CMK (cell line): ENCODE measurements around the gene DLGAP3.

ENCODE experiments used
- DNase-seq: peaks from one replicate; pipeline ENCODE4 v3.0.0-alpha.2; 2010; ENCODE audit warnings: low read depth

DLGAP3 gene

GRCh38 chr1:34928699-34929496 lies 552 bp downstream of the DLGAP3 start:
- no peak for DNase-seq

GRCh38 chr1:34928066-34928696 lies 1.3 kb downstream of the DLGAP3 start:
- DNase-seq, result no peak

- no peak for DNase-seq
These were observed 2.1 kb downstream of the DLGAP3 start for GRCh38 chr1:34927316-34927715.

GRCh38 chr1:34926894-34927293 lies 2.6 kb downstream of the DLGAP3 start:
- DNase-seq, result no peak

- no peak for DNase-seq
These were observed 3.3 kb downstream of the DLGAP3 start for GRCh38 chr1:34926156-34926555.

GRCh38 chr1:34925730-34926129 lies 3.7 kb downstream of the DLGAP3 start:
- no peak for DNase-seq

- DNase-seq, result peak; percentile 22
These were observed 4.5 kb downstream of the DLGAP3 start for GRCh38 chr1:34924759-34925555.

GRCh38 chr1:34923490-34923889 lies 6.0 kb downstream of the DLGAP3 start:
- DNase-seq, result no peak

- no peak for DNase-seq
These were observed 10.4 kb downstream of the DLGAP3 start for GRCh38 chr1:34918977-34919561.

GRCh38 chr1:34918386-34918976 lies 11.0 kb downstream of the DLGAP3 start:
- DNase-seq, result no peak

- DNase-seq, result no peak
These were observed 12.4 kb downstream of the DLGAP3 start for GRCh38 chr1:34917017-34917416.

GRCh38 chr1:34916104-34916503 lies 13.3 kb downstream of the DLGAP3 start:
- DNase-seq, result no peak

- no peak for DNase-seq
These were observed 13.9 kb downstream of the DLGAP3 start for GRCh38 chr1:34915521-34915920.

GRCh38 chr1:34914958-34915357 lies 14.5 kb downstream of the DLGAP3 start:
- no peak for DNase-seq

- DNase-seq, result no peak
These were observed 18.0 kb downstream of the DLGAP3 start for GRCh38 chr1:34911465-34911864.

- DNase-seq, result no peak
These were observed 19.0 kb downstream of the DLGAP3 start for GRCh38 chr1:34910425-34910824.

- DNase-seq, result no peak
These were observed 21.1 kb downstream of the DLGAP3 start for GRCh38 chr1:34908369-34908768.

GRCh38 chr1:34907487-34908090 lies 21.9 kb downstream of the DLGAP3 start:
- DNase-seq, result no peak

- DNase-seq, result no peak
These were observed 22.7 kb downstream of the DLGAP3 start for GRCh38 chr1:34906756-34907155.

GRCh38 chr1:34906222-34906621 lies 23.2 kb downstream of the DLGAP3 start:
- no peak for DNase-seq

GRCh38 chr1:34905098-34905459 lies 24.4 kb downstream of the DLGAP3 start:
- no peak for DNase-seq
